ENCODE results near the gene NTNG2.

Gene NTNG2

DNA sequence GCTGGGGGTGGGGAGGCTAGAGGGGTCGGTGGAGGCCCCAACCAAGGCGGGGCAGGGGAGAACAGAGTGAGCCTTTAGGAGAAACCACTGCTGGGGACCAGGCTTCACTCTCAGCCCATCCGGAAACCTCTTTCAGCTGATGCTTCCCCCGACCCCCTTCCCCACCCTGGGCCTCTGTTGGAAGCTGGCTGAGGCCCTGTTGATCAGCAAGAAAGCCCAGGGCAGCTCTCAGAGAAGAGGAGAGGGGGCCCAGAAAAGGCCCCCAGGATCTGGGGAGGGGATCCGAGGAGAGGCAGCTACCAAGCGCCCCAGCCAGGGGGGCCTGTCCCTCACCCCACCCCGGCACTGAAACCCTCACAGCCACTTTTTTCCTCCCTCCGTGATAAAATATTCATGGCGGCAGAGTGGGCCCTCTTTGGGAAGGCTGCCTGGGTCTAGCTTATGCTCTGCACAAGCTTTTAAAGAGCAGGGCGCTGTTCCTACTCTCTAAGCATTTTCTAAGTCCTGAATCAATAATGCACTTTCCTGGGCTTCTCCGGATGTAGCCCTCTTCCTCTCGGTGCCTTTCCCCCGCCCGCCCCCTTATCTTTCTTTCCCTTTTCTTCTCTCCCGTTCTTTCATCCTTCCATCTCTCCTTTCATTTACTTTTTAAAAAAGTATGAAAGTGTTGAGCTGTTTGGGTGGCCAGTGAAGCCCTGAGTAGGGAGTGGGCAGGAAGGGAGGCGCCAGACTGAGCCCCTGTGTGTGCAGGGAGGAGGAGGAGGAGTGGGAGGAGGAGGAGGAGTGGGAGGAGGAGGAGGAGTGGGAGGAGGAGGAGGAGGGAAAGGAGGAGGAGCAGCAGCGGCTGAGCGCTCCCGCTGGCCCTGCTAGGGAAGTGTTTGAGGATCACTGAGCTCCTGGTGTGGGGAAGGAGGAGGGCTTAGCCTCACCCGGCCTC is 23.5 kb downstream of the NTNG2 start:
- Histone ChIP-seq H3K4me3 (ENCODE audit: low read depth, low read length, poor library complexity, severe bottlenecking) (no peak overlapping the region), H3K9ac (ENCODE audit: low read length) (no peak overlapping the region), H3K36me3 (ENCODE audit: insufficient read depth, low read length) (no peaks in the 10 kb centered on the region), H3K79me2 (ENCODE audit: insufficient read depth, low read length) (no peaks in the 10 kb centered on the region), H3K9me3 (ENCODE audit: low read length) (no peaks in the 10 kb centered on the region), H3K4me1 (ENCODE audit: insufficient read depth, low read length, severe bottlenecking) (no peaks in the 10 kb centered on the region), H3K27me3 (ENCODE audit: insufficient read depth, low read length) (0 out of 2 replicates have a peak, but pooled peaks cover 4% of the 10 kb centered on the region), H4K20me1 (ENCODE audit: insufficient read depth, low read length) (no peaks in the 10 kb centered on the region), H3K27ac (ENCODE audit: low read depth, low read length, poor library complexity, severe bottlenecking) (no peak overlapping the region), H3K9me2 (ENCODE audit: low read depth, low read length) (no peaks in the 10 kb centered on the region), H3K4me2 (ENCODE audit: low read length) (no peak overlapping the region), H2AFZ (ENCODE audit: low read length) (no peak overlapping the region), H3F3A (ENCODE audit: insufficient read depth, low read length) (no peaks in the 10 kb centered on the region)
- no peak for TF ChIP-seq EZH2 (IDR thresholded peaks at IDR 0.05; ENCODE audit: borderline replicate concordance, low read length)
- TF ChIP-seq, protein P1, sequence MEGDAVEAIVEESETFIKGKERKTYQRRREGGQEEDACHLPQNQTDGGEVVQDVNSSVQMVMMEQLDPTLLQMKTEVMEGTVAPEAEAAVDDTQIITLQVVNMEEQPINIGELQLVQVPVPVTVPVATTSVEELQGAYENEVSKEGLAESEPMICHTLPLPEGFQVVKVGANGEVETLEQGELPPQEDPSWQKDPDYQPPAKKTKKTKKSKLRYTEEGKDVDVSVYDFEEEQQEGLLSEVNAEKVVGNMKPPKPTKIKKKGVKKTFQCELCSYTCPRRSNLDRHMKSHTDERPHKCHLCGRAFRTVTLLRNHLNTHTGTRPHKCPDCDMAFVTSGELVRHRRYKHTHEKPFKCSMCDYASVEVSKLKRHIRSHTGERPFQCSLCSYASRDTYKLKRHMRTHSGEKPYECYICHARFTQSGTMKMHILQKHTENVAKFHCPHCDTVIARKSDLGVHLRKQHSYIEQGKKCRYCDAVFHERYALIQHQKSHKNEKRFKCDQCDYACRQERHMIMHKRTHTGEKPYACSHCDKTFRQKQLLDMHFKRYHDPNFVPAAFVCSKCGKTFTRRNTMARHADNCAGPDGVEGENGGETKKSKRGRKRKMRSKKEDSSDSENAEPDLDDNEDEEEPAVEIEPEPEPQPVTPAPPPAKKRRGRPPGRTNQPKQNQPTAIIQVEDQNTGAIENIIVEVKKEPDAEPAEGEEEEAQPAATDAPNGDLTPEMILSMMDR (IDR thresholded peaks at IDR 0.05; ENCODE audit: low read length), result no peak

DNA sequence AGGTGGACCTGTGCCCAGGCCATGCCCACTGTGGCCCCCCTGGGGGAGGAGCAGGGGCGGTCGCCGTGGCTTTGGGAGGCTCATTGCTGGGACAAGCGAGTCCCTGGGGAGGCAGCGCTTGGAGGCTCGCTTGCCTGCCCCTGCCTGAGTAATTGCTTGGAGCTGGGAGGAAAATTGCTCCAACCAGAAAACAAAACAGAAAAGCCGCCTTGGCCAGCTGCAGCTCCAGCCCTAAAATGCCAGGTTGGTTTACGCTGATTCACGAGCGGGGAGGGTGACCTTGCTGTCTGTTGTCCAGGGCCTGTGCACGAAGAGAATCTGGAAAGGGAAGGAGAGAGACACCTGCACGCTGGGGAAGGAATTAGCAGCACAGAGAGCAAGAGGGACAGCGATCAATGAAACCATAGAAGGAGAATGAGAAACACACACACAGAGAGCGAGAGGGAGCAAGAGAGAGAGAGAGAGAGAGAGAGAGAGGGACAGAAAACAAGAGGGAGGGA is 25.3 kb downstream of the NTNG2 start:
- Histone ChIP-seq H3K27ac (ENCODE audit: low read depth, low read length, poor library complexity, severe bottlenecking) (no peak overlapping the region), H2AFZ (ENCODE audit: low read length) (no peak overlapping the region), H3K36me3 (ENCODE audit: insufficient read depth, low read length) (no peaks in the 10 kb centered on the region), H3F3A (ENCODE audit: insufficient read depth, low read length) (no peaks in the 10 kb centered on the region), H3K27me3 (ENCODE audit: insufficient read depth, low read length) (0 out of 2 replicates have a peak, but pooled peaks cover 4% of the 10 kb centered on the region), H3K4me2 (ENCODE audit: low read length) (no peak overlapping the region), H3K4me1 (ENCODE audit: insufficient read depth, low read length, severe bottlenecking) (no peaks in the 10 kb centered on the region), H3K4me3 (ENCODE audit: low read depth, low read length, poor library complexity, severe bottlenecking) (no peak overlapping the region), H3K9me2 (ENCODE audit: low read depth, low read length) (no peaks in the 10 kb centered on the region), H3K9ac (ENCODE audit: low read length) (no peak overlapping the region), H3K79me2 (ENCODE audit: insufficient read depth, low read length) (no peaks in the 10 kb centered on the region), H4K20me1 (ENCODE audit: insufficient read depth, low read length) (no peaks in the 10 kb centered on the region), H3K9me3 (ENCODE audit: low read length) (no peaks in the 10 kb centered on the region)
- TF ChIP-seq, protein P1 (IDR thresholded peaks at IDR 0.05; ENCODE audit: low read length), result no peak
- no peak for TF ChIP-seq EZH2 (IDR thresholded peaks at IDR 0.05; ENCODE audit: borderline replicate concordance, low read length)

DNA sequence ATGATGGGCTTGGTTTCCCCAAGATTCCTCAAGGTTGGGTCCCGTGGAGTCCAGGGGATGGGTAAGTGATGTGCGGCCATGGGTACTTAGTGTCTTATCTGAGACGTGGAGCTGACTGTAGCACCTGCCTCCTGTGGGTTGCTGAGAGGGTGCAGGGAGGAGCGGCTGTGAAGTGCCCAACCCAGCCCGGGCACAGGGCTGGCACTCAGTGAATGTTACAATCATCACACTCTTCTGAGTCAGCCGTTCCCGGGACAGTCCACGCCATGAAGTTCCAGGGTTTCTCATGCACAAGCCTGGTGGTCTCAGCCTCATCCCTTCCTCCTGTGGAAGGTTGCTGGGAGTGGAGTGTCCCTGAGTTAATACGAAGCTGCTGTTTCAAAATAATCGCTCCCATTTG is 29.1 kb downstream of the NTNG2 start:
- Histone ChIP-seq H3K27ac (ENCODE audit: low read depth, low read length, poor library complexity, severe bottlenecking) (no peak overlapping the region), H2AFZ (ENCODE audit: low read length) (no peak overlapping the region), H3F3A (ENCODE audit: insufficient read depth, low read length) (no peaks in the 10 kb centered on the region), H3K4me3 (ENCODE audit: low read depth, low read length, poor library complexity, severe bottlenecking) (no peak overlapping the region), H3K27me3 (ENCODE audit: insufficient read depth, low read length) (no peaks in the 10 kb centered on the region; the same call in 1 of the 2 replicates), H4K20me1 (ENCODE audit: insufficient read depth, low read length) (no peaks in the 10 kb centered on the region), H3K79me2 (ENCODE audit: insufficient read depth, low read length) (no peaks in the 10 kb centered on the region), H3K9me3 (ENCODE audit: low read length) (no peaks in the 10 kb centered on the region), H3K4me1 (ENCODE audit: insufficient read depth, low read length, severe bottlenecking) (no peaks in the 10 kb centered on the region), H3K4me2 (ENCODE audit: low read length) (no peak overlapping the region), H3K36me3 (ENCODE audit: insufficient read depth, low read length) (no peaks in the 10 kb centered on the region), H3K9me2 (ENCODE audit: low read depth, low read length) (no peaks in the 10 kb centered on the region), H3K9ac (ENCODE audit: low read length) (no peak overlapping the region)
- no peak for TF ChIP-seq EZH2 (IDR thresholded peaks at IDR 0.05; ENCODE audit: borderline replicate concordance, low read length)
- TF ChIP-seq, protein P1 (IDR thresholded peaks at IDR 0.05; ENCODE audit: low read length), result no peak

Data from OCI-LY1 (cell line).